Measurements from ENCODE around the gene PHC1.
"Not testable (repeated sequence)": the region's sequence is repeated elsewhere in the genome, so short reads cannot be mapped to it uniquely, and the experiment has no call there.

The PHC1 gene

DNA sequence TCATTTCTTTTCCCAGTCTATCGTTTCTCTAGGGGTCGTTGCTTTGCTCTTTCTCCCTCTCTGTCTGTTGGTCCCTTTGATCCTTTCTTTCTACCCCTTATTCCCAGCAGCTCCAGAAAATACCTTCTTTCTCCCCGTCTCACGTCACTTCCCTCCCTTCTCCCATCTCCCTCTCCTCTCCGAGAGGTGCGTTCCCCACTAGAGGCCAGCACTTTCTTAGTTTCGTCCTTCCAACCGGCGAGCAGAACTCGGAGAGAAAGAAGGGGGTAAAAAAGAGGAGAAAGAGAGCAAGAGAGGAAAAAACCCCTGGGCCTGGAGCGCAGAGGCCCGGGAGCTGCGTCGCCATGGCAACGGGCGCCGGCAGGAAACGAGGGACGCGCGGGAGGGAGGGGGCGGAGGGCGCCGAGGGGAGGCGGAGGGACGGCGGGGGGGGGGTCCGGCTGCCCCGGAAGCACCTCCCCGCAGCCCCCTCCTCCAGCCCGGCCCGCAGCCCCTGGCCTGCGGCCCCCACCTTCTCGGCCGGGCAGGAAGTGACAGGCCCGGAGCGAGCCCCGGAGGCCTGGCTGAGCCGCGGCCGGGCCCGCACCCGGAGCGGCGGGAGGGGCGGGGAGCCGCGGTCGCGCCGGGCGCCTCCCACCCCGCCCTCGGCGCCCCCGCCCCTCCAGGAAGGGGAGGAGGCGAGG is at the start of gene PHC1:
Gene PHC1, plus strand, starts transcription at position 477 of the 683 bp plus-strand sequence. CDS start 3,169 bp downstream, outside the sequence.
- peak; percentile 43 to 70 for DNase-seq (ENCODE audit: low read depth in 2 of 2)

DNA sequence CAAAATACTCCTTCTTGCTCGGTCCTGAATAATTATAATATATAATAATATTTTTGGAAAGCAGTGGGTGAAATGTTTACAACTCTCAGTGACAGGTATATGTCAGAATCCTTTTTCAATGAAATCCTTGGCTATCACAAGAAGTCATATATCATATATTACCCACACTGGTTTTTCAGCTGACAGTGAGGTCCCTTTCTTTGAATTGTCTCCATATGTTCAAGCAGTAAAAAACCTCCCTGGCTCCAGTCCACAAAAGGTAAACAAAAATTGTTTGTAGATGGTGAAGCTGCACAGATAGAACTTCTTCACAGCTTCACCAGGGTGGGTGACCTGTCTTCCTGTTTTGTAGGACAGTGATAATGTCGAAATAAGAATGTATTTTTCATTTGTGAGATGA is 47.9 kb upstream of the PHC1 start:
- no peak for DNase-seq (ENCODE audit: low read depth in 2 of 2)

DNA sequence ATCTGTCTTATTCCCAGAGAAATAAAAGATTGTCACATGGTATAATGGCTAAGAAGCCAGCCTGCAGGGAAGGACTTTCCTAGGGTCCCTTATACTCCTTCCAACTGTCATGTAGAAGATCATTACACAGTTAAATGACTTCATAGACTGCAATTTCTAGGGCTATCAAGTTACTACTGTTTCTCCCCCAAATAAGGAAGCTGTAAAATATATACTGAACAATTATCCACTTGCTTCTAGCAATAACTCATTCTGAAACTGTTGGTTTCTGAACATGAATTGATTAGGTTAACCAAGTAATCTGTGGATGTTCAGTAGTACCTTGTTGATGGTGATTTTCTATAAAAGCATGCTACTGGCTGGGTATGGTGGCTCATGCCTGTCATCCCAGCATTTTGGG is 47.3 kb upstream of the PHC1 start:
- no peak for DNase-seq (ENCODE audit: low read depth in 2 of 2)

DNA sequence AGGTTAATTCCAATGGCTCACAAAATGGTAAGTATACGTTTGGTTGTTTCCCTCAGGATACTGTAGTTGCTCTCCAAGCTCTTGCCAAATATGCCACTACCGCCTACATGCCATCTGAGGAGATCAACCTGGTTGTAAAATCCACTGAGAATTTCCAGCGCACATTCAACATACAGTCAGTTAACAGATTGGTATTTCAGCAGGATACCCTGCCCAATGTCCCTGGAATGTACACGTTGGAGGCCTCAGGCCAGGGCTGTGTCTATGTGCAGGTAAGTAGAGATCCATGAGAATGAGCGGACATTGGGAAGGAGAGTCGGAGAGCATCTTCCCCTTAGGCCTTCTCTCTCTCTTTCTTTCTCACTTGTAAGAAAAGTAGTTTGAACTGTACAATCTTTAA is 46.5 kb upstream of the PHC1 start:
- no peak for DNase-seq (ENCODE audit: low read depth in 2 of 2)

DNA sequence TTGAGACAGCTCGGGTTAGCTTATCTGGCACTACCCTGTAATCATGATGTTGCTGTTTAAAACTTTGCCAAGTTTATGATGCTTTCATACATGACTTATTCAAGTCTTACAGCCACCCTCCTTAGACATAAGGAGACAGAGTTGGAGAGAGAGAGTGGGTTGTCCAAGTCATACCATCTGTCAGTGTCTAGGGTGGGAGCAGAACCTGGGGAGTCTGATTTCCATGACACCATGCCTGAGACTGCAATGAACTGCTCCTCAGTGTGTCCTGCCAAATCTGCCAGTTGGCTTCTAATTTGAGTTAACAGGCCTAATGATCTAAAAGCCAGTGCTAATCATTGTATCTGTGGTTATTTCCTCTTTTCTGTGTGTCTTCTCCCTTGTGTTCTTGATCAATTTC is 43.7 kb upstream of the PHC1 start:
- DNase-seq (ENCODE audit: low read depth in 2 of 2) = no peak

DNA sequence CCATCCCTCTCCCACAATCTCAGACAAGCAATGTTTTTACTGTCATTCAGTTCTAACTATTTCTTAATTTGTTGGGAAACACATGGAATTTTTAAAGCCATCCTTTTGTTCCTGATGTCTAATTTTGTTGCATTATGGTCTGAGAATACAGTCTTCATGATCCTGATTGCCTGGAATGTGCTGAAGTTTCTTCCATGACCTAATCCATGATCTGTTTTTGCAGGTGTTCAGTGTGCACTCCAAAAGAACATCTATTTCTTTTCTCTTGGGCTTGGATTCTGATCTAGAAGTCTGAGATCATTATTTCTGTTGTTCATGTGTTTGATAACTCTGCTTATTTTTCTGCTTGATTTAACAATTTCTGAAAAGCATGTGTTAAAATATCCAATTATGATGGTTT is 43.2 kb upstream of the PHC1 start:
- no peak for DNase-seq (ENCODE audit: low read depth in 2 of 2)

DNA sequence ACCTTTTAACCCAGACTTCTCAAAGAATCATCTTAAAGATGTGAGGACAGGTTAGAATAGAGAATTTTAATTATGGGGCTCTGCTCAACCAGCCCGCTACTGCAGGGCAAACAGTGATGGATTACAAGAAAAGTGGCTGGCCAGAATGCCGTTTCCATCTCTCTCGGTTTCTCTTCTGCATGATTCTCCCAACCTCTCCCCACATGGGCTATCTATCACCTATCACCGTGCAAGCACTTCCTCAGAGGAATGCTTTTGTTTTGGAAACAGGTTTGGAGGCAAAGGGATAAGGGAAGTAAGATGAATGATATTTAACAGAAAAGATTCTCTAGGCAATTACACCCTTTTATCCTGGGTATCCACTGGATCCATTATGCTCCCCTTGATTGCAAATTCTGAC is 37.4 kb upstream of the PHC1 start:
- DNase-seq (ENCODE audit: low read depth in 2 of 2) = no peak

DNA sequence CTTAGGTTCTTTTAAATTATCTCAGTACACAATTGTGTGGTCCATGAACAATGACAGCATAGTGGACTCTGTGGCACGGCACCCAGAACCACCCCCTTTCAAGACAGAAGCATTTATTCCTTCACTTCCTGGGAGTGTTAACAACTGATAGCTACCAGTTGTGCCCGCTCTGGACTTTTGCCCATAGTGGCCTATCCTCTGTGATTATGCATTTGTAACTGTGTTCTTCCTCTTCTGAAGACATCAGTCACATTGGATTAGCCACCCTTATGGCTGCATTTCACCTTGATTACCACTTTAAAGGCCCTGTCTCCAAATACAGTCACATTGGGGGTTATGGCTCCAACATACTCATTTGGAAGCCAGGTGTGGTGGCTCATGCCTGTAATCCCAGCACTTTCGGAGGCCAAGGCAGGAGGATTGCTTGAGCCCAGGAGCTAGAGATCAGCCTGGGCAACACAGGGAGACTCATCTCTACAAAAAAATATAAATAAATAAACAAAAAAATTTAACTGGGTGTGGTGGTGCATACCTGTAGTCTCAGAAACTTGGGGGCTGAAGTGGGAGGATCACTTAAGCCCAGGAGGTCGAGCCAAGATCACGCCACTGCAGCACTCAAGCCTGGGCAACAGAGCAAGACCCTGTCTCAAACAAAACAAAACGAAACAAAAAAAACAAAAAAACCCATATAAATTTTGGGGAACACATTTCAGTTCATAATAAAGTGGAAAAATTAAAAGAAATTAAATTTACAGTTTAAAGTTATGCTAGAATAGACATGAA is 27.6 kb upstream of the PHC1 start:
- no peak for DNase-seq (ENCODE audit: low read depth in 2 of 2)

DNA sequence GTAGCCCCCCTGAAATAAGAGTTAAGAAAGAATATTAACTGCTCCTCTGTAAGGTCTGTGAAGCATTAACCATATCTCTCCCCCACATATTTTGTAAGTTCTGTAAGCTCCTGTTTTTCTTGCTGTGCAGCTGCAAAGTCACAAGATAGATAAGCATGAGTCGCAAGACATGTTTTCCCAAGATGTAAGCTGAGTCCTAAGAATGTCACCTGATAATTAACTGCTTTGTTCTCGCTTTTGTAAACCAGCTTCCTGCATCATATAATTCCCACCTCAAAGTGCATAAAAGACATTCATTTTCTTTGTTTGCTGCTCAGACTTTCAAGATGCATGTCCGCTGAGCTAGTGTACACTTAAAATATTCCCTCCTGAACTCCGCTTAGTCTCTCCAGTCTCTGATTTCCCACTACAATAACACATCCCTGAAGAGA is 27.0 kb upstream of the PHC1 start:
- DNase-seq (ENCODE audit: low read depth in 2 of 2) = no peak

DNA sequence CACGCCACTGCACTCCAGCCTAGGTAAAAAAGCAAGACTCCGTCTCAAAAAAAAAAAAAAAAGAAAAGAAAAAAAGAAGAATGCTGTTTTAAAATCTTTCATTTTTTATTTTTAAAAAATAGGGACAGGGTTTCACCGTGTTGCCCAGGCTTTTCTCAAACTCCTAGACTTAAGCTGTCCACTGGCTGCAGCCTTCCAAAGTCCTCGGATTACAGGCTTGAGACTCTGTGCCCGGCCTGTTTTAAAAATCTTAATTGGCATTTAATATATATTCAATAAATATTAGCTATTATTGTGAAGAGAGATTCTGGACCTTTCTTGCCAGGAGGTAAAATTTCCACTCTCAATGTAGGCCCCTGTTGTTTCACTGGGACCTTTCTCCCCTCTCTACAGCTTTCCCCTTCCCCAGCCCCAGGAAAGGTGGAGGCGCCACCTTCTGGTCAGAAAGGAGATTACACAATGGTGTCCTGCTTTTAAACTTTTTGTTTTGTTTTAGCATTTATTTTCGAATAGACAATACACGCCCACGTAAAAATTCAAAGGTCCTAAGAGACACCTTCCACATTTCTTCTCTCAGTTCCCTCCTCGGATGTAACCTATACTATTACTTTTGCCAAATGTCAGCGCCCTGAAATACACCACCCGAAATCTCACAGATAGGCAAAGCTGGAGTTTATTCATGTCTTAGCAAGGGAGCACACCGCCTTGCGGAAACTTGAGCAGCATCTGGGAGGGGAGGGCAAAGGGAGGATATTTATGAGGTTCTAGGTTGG is 23.8 kb upstream of the PHC1 start:
- DNase-seq (ENCODE audit: low read depth in 2 of 2) = peak in 1 of 2 experiments; percentile 31

DNA sequence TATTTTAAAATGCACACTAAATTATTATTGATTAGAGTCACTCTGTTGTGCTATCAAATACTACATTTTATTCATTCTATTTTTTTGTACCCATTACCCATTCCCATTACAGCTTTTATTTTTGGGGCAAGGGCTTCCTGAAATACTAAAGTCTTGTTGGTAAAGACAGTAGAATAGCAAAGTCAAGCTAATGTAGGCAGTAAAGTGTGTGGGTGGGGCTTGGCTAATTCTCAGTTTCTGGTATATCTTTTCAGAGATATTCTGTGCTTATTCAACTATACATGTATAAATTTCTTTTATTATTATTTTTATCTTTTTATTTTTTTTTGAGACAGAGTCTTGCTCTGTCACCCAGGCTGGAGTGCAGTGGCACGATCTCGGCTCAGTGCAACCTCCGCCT is 22.3 kb upstream of the PHC1 start:
- no peak for DNase-seq (ENCODE audit: low read depth in 2 of 2)

DNA sequence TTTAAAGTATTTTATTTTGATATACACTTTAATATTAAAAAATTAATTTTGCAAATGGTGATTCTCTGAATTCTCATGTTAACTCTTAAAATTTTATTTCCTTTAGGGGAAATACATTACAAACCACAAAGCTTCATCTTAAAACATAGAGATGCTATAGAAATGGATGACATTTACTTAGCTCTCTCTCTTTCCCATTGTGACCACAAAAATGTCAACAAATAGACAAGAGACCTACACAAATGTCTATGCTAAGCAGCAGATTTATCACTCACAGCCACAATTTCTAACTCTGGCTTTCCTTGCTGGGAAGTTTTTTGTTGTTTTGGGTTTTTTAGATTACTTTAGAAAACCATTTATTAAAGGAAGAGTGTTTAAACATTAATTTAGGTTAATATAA is 19.9 kb upstream of the PHC1 start:
- no peak for DNase-seq (ENCODE audit: low read depth in 2 of 2)

DNA sequence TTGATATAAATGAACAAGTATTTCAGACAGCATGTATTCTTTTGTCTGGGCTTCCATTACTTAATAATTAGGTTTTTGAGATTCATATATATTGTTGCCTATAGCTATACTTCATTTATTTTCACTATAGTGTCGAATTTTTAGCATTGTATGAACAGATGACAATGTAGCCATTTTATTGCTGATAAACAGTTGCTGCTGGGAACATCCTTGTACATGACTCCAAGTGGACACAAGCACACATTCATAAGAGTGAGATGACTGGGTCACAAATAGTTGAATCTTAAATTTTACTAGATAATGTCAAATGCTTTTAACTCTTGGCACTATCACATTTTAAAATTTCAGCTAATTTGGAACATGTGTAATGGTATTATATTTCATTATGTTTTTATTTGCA is 19.3 kb upstream of the PHC1 start:
- no peak for DNase-seq (ENCODE audit: low read depth in 2 of 2)

DNA sequence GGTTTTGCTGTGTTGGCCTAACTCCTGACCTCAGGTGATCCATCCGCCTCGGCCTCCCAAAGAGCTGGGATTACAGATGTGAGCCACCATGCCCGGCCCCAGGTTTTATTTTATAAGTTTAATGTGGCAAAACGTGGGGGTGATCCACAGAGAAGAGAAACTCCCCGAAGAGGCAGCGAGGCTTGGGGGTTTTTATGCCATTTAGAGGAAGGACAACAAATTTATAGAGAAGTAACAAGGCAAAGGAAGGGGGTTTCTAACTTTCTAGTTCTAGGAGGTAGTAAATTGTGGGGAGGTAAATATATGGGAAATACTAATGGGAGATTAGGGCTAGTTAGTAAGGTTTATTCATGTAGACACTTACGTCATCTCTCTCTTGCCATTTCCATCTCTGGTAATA is 17.2 kb upstream of the PHC1 start:
- no peak for DNase-seq (ENCODE audit: low read depth in 2 of 2)

DNA sequence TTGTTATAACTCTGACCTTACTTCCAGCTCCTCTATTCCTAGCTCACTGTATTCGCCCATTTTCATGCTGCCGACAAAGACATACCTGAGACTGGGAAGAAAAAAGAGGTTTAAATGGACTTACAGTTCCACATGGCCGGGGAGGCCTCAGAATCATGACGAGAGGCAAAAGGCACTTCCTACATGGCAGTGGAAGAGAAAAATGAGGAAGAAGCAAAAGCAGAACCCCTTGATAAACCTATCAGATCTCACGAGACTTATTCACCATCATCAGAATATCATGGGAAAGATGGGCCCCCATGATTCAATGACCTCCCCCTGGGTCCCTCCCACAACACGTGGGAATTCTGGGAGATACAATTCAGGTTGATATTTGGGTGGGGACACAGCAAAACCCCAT is 14.5 kb upstream of the PHC1 start:
- no peak for DNase-seq (ENCODE audit: low read depth in 2 of 2)

DNA sequence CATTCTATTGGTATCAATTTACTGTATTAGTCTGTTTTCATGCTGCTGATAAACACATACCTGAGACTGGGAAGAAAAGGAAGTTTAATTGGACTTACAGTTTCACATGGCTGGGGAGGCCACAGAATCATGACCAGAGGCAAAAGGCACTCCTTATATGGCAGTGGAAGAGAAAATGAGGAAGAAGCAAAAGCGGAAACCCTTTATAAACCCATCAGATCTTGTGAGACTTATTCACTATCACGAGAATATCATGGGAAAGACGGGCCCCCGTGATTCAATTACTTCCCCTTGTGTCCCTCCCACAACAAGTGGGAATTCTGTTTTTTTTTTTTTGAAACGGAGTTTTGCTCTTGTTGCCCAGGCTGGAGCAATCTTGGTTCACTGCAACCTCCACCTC is 11.6 kb upstream of the PHC1 start:
- DNase-seq (ENCODE audit: low read depth in 2 of 2) = not testable (repeated sequence)

DNA sequence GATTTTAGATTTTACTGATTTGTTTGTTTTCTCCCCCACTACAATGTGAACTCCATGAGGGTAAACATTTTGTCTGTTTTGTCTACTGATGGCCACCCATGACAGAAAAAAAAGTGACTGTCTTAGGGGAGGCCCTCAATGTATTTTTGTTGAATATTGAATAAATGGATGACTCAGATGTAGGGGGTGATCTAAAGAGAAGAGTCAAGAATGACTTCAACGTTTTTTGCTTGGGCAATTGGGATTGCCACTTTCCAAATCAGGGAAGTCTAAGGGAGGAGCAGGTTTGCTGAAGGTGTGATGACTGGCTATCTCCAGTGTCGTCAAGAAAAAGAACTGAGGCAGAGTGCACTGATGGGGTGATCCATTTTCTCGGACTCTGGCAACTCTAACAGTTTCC is 10.7 kb upstream of the PHC1 start:
- no peak for DNase-seq (ENCODE audit: low read depth in 2 of 2)

DNA sequence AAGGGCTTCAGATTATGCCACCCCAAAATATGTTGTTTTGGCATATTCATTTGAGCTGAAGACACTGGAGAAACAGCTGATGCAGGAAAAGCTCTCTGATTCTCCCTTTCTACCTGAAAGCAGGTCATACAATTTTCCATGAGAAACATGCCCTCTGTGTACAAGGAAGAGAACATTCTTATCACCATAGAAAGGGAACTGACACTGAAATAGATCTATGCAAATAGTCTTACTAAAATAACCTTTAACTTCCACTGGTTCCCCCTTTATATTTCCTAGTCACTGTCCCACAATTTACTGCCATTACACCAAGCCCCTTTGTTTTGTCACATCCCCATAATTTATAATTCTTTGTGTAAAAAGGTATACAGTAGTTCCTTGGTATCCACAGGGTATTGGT is 9.6 kb upstream of the PHC1 start:
- no peak for DNase-seq (ENCODE audit: low read depth in 2 of 2)

DNA sequence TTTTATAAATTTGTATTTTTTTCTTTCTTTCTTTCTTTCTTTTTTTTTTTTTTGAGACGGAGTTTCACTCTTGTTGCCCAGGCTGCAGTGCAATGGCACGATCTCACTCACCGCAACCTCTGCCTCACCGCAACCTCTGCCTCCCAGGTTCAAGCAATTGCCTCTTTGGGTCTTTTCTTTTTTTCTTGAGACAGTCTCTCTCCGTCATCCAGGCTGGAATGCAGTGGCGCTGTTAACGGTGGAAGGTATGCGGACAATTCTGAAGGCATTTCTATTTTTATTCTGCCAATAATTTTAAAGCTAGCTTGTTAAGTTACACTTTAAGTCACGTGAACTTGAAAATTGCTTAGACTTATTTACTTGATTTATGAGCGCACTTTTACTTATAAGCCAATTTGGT is 8.8 kb upstream of the PHC1 start:
- no peak for DNase-seq (ENCODE audit: low read depth in 2 of 2)

DNA sequence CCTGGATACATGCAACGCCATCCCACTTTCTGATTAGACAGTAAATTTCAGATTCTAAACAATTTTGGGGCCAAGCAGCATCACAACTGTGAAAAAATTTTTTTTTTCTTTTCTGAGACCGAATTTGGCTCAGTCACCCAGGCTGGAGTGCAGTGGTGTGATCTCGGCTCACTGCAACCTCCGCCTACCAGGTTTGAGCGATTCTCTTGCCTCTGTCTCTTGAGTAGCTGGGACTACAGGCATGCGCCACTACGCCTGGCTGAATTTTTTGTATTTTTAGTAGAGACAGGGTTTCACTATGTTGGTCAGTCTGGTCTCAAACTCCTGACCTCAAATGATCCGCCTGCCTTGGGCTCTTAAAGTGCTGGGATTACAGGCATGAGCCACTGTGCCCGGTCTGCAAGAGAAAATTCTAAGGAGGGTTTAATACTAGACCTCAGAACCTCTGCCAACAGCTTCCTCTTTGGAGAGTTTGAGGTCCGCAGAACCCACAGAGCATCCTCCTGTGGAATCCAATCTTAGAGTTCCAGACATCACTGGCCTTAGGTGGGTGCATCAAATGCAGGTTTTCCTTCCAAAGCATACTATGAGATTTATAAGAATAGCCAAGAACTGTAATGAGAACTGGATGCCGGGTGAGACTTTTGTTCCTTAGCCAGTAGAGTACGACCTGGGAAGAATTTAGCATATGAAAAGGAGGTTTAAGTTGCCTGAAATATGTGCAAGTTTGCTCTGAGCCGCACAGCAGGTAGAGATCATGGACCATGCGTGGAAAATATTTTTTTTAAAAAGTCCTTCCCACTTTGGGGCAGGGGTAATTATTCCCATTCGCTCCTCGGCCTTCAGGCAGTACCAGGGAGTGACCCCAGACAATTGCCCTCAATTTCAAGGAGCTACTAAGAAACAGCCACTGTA is 7.8 kb upstream of the PHC1 start:
- no peak for DNase-seq (ENCODE audit: low read depth in 2 of 2)

DNA sequence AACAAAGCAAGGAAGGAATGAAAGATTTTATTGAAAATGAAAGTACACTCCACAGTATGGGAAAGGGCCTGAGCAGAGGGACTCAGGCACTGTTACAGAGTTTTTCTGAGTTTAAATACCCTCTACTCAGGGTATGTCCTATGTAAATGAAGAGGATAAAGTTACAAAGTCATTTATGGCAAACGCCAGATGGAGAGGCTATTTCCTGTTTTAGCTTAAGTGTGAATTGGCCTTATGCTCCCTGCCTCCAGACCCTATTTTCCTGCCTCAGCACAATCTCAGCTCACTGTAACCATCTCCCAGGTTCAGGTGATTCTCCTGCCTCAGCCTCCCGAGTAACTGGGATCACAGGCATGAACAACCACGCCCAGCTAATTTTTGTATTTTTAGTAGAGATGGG is 6.8 kb upstream of the PHC1 start:
- no peak for DNase-seq (ENCODE audit: low read depth in 2 of 2)

DNA sequence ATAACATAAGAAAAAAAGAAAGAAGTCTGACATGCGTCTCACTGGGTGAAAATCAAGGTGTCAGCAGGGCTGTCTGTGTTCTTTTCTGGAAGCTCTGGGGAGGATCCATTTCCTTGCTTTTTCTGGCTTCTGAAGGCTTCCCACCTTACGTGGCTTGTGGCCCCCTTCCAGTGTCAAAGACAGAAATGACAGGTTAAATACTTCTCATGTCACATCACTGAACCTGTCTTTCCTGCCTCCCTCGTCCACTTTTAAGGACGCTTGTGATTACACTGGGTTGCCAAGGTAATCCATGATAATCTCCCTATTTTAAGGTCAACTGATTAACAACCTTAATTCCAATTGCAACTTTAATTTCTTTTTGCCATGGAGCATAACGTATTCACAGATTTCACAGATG is 4.6 kb upstream of the PHC1 start:
- no peak for DNase-seq (ENCODE audit: low read depth in 2 of 2)
